ENCODE results near the gene CIROP. TPM values are rescaled to one million over a fixed set of nuclear protein-coding genes. Genes with fewer than 3 reads are reported as not detected.

The CIROP gene
- total RNA-seq, 1 experiment from 2014 or later: not detected

- H3K4me1 ChIP-seq: no peaks in the 10 kb centered on the region
- Mint-ChIP-seq H3K4me1 (ENCODE audit: low read depth, unreplicated experiment) (peaks cover 7% of the 10 kb centered on the region), H3K27ac (ENCODE audit: unreplicated experiment) (no peak overlapping the region), H3K36me3 (ENCODE audit: insufficient read depth, unreplicated experiment) (peaks cover 6% of the 10 kb centered on the region), H3K4me3 (ENCODE audit: unreplicated experiment) (no peak overlapping the region), H3K27me3 (ENCODE audit: insufficient read depth, unreplicated experiment) (no peaks in the 10 kb centered on the region), H3K9me3 (ENCODE audit: unreplicated experiment) (no peaks in the 10 kb centered on the region)
- DNase-seq: no peak
- no peaks in the 10 kb centered on the region for H3K27me3 ChIP-seq (replicated peaks; ENCODE audit: control insufficient read depth, insufficient read depth, low read length)
- no peaks in the 10 kb centered on the region for H3K9me3 ChIP-seq
- no peak for TF ChIP-seq CTCF (IDR thresholded peaks at IDR 0.05; ENCODE audit: insufficient read depth in 1 of 2, low read depth in 1 of 2, low read length in 1 of 2, severe bottlenecking in 1 of 2, unreplicated experiment in 1 of 2)
- H3K36me3 ChIP-seq (ENCODE audit: control insufficient read depth, insufficient read depth, low read length): no peaks in the 10 kb centered on the region
- intact Hi-C loops (cut with micrococcal nuclease; ENCODE audit: unreplicated experiment): loop anchor here (5.0 kb wide), 1 partner anchor 179 kb away; the partner anchor contains the start of gene PPP1R3E
- CTCF ChIA-PET: interaction anchor here (1.3 to 1.8 kb wide), 2 partner anchors 55 to 61 kb away, joined by 3 to 5 read pairs; no protein-coding TSS in a partner anchor
- H3K4me3 ChIP-seq (ENCODE audit: low read depth, low read length): no peak overlapping the region
- POLR2A ChIA-PET: no interaction called here
- BruUV-seq (replicated peaks): no TSS peak
These were observed 18.6 kb upstream of the CIROP start for GRCh38 chr14:23123419-23123818.

- TF ChIP-seq CTCF (IDR thresholded peaks at IDR 0.05; ENCODE audit: insufficient read depth in 1 of 2, low read depth in 1 of 2, low read length in 1 of 2, severe bottlenecking in 1 of 2, unreplicated experiment in 1 of 2): no peak
- POLR2A ChIA-PET: no interaction called here
- intact Hi-C loops (cut with micrococcal nuclease; ENCODE audit: unreplicated experiment): loop anchor here (5.0 kb wide), 1 partner anchor 180 kb away; the partner anchor contains the start of gene PPP1R3E
These were observed 17.3 kb upstream of the CIROP start for GRCh38 chr14:23122086-23122485.

GRCh38 chr14:23121361-23121771, 16.6 kb upstream of the CIROP start:
- H3K27me3 ChIP-seq (replicated peaks; ENCODE audit: control insufficient read depth, insufficient read depth, low read length): no peaks in the 10 kb centered on the region
- no peak overlapping the region for H3K4me3 ChIP-seq (ENCODE audit: low read depth, low read length)
- CTCF ChIA-PET: interaction anchor here (0.6 to 4.1 kb wide), 21 partner anchors 9 to 165 kb away, joined by 3 to 176 read pairs (median 5); partner anchors contain the start of genes ACIN1, C14orf119, HOMEZ and SLC7A8

More at GRCh38 chr14:23122086-23122485, 17.3 kb upstream of the CIROP start:
- no peaks in the 10 kb centered on the region for H3K36me3 ChIP-seq (ENCODE audit: control insufficient read depth, insufficient read depth, low read length)
- DNase-seq: no peak
- H3K4me3 ChIP-seq (ENCODE audit: low read depth, low read length): no peak overlapping the region
- no peaks in the 10 kb centered on the region for H3K4me1 ChIP-seq
- Mint-ChIP-seq H3K27ac (ENCODE audit: unreplicated experiment) (no peak overlapping the region), H3K4me3 (ENCODE audit: unreplicated experiment) (no peak overlapping the region), H3K9me3 (ENCODE audit: unreplicated experiment) (no peaks in the 10 kb centered on the region), H3K27me3 (ENCODE audit: insufficient read depth, unreplicated experiment) (no peaks in the 10 kb centered on the region), H3K4me1 (ENCODE audit: low read depth, unreplicated experiment) (peaks cover 7% of the 10 kb centered on the region), H3K36me3 (ENCODE audit: insufficient read depth, unreplicated experiment) (peaks cover 6% of the 10 kb centered on the region)
- H3K27me3 ChIP-seq (replicated peaks; ENCODE audit: control insufficient read depth, insufficient read depth, low read length): no peaks in the 10 kb centered on the region
- no TSS peak for BruUV-seq (replicated peaks)
- H3K9me3 ChIP-seq: no peaks in the 10 kb centered on the region
- CTCF ChIA-PET: interaction anchor here (1.0 to 4.1 kb wide), 2 partner anchors 64 to 68 kb away, joined by 4 to 176 read pairs; partner anchors contain the start of gene SLC7A8

More at GRCh38 chr14:23121361-23121771, 16.6 kb upstream of the CIROP start:
- no peak for DNase-seq
- H3K9me3 ChIP-seq: no peaks in the 10 kb centered on the region
- POLR2A ChIA-PET: interaction anchor here (0.6 kb wide), 1 partner anchor 205 kb away, joined by 7 read pairs; no protein-coding TSS in a partner anchor
- Mint-ChIP-seq H3K4me3 (ENCODE audit: unreplicated experiment) (no peak overlapping the region), H3K27ac (ENCODE audit: unreplicated experiment) (no peak overlapping the region), H3K4me1 (ENCODE audit: low read depth, unreplicated experiment) (peaks cover 7% of the 10 kb centered on the region), H3K27me3 (ENCODE audit: insufficient read depth, unreplicated experiment) (no peaks in the 10 kb centered on the region), H3K36me3 (ENCODE audit: insufficient read depth, unreplicated experiment) (peaks cover 6% of the 10 kb centered on the region), H3K9me3 (ENCODE audit: unreplicated experiment) (no peaks in the 10 kb centered on the region)
- TF ChIP-seq CTCF (IDR thresholded peaks at IDR 0.05; ENCODE audit: insufficient read depth in 1 of 2, low read depth in 1 of 2, low read length in 1 of 2, severe bottlenecking in 1 of 2, unreplicated experiment in 1 of 2): no peak
- H3K4me1 ChIP-seq: no peaks in the 10 kb centered on the region
- no peaks in the 10 kb centered on the region for H3K36me3 ChIP-seq (ENCODE audit: control insufficient read depth, insufficient read depth, low read length)
- intact Hi-C loops (cut with micrococcal nuclease; ENCODE audit: unreplicated experiment): loop anchor here (5.0 kb wide), 1 partner anchor 181 kb away; the partner anchor contains the start of gene PPP1R3E
- no TSS peak for BruUV-seq (replicated peaks)
